Kidney epithelial cell (primary cell): ENCODE measurements around the gene MYH9. TPM values are rescaled to one million over a fixed set of nuclear protein-coding genes. Genes with fewer than 3 reads are reported as not detected.
A peak's percentile ranks its signal among the peaks of the same experiment; 100 is the strongest.

Experiments
- DNase-seq: peaks from one replicate; pipeline ENCODE4 v3.0.0-alpha.2; 2010; ENCODE audit warnings: low read depth
- H3K27me3 ChIP-seq: 2 replicates; pipeline ENCODE4 v1.6.0; 2011; ENCODE audit warnings: low read length; ENCODE audit not compliant: control insufficient read depth, insufficient read depth
- H3K36me3 ChIP-seq: 2 replicates; pipeline ENCODE4 v1.5.1; 2011; ENCODE audit warnings: low read length; ENCODE audit not compliant: control insufficient read depth, insufficient read depth
- H3K4me3 ChIP-seq: 2 replicates; pipeline ENCODE4 v1.5.1; 2011; ENCODE audit warnings: low read depth, mild to moderate bottlenecking, control low read depth, low read length
- total RNA-seq: library from RNA; depleted of rRNA; stranded (reverse); fragments of >200 nt; gene quantifications from 2 replicates; pipeline ENCODE4 v1.2.3, GENCODE V29; 2015
- TF ChIP-seq, protein P1 (sequence below): IDR thresholded peaks from 2 replicates; pipeline ENCODE4 v1.5.1; 2011; ENCODE audit warnings: mild to moderate bottlenecking, moderate library complexity, low read length, control low read depth, inconsistent platforms; ENCODE audit not compliant: insufficient read depth, poor library complexity, severe bottlenecking

The MYH9 gene
- total RNA-seq, 1 donor from 2014 or later: 1,580 TPM

DNA sequence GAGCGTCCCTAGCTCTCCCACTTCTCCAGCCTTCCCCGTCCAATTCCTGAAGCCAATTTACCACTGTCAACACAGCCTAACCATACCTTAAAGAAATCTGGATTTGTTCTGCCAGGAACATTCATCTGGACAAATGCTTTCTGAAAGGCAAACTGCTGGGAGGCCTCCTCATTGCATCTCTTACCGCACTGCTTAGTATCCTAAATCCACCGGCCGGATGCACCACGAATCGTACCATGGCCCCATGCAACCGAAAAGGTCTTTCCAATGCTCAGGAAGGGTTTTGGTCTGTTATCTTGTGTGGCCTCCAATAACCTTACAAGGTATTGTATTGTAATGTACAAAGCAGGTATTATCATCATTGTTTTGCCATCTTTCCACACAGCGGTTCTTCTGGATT, 57.6 kb downstream of the MYH9 start:
- Histone ChIP-seq H3K36me3 (peaks cover 19% of the 10 kb centered on the region), H3K27me3 (no peaks in the 10 kb centered on the region), H3K4me3 (no peak overlapping the region)
- no peak for DNase-seq
- TF ChIP-seq, protein P1, sequence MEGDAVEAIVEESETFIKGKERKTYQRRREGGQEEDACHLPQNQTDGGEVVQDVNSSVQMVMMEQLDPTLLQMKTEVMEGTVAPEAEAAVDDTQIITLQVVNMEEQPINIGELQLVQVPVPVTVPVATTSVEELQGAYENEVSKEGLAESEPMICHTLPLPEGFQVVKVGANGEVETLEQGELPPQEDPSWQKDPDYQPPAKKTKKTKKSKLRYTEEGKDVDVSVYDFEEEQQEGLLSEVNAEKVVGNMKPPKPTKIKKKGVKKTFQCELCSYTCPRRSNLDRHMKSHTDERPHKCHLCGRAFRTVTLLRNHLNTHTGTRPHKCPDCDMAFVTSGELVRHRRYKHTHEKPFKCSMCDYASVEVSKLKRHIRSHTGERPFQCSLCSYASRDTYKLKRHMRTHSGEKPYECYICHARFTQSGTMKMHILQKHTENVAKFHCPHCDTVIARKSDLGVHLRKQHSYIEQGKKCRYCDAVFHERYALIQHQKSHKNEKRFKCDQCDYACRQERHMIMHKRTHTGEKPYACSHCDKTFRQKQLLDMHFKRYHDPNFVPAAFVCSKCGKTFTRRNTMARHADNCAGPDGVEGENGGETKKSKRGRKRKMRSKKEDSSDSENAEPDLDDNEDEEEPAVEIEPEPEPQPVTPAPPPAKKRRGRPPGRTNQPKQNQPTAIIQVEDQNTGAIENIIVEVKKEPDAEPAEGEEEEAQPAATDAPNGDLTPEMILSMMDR: no peak

DNA sequence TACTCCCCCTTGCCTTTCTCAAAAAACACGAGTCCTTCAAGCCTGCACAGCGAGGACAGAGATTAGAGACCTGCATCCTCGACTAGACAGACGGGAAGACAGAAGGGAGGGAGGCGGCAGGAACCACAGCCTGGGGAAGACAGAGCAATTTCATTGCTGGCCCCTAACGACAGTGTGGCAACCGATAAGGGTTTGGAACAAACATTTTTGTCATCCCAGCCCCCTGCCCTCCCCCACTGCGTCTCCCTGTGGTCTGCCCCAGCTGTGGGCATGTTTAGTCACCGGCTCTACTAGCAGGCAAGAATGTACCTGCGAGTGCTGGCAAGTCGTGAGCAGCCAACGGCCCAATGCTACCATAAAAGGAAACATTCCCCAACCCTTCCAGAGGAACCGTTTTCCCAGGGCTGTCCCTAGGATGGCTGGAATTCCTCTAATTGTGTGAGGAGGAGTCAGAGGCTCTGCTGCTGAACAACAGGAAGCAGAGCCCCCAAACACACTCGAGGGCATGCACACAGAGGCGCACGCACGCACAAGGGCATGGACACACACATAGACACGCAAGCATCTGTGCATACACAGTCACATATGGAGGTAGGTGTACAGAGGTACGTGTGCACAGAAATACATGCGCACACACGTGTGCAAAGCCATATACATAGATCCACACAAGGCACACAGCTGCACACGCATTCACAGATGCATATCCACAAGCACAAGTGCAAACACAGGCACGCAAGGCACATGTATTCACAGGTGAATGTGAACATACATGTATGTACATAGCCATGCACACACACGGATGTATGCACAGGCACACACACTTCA, 58.3 kb downstream of the MYH9 start:
- DNase-seq: peak; percentile 99
- Histone ChIP-seq H3K27me3 (no peaks in the 10 kb centered on the region), H3K4me3 (no peak overlapping the region), H3K36me3 (peaks cover 19% of the 10 kb centered on the region)
- TF ChIP-seq, protein P1: no peak

DNA sequence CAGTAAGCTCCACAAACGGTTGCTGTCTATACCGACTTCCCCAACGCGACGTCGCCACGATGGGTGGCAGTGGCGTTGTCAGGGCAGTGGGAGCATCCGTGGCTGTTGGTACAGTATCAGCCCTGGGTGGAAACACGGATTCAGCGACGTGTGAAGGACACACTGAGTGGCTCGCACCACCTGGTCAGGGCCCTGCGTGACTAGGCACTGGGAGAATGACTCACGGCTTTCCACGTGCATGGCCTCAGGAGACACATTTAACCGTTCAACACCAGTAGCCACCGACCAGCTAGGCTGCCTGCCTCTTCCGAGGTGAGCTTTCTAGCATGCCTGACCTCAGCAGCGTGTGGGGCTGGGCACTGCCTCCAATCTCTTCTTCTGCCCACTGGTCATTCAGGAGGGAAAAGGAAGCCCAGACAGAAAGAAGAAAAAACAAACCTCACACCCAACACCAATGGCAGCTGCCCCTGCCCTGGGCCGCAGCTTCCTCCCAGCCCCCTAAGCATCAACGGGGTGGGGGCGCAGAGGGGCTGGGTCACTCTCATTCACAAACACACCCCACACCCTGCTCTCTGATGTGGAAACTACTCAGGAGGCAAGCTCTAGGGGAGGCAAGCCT, 59.0 kb downstream of the MYH9 start:
- H3K36me3 ChIP-seq: peaks cover 18% of the 10 kb centered on the region

DNA sequence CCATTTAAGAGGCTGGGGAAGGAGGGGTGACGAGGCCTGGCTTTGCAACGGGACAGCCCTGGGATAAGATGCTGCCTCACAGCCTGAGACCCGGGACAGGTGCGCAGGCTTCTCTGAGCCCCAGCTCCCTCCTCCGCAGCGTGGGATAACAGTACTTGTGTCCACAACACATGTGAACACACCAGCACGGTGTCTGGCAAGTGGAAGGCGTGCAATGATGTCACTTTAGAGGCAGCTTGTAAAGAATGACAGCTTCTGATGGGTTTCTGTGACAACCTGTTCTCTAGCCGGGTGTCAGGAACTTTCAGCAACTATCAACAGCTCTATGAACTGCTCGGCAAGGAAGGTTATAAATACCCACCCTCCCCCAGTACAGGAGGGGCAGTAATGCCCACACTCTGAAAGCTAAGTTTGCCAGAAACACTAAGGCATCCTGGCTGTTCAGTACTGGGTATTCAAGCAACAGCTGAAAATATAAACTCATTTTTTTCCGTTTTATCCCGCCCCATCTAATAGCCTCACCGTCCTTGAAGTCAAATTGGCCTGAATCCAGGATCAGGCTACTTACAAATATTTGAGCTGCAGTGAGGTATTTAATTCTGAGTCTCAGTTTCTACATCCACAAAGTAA, 59.7 kb downstream of the MYH9 start:
- Histone ChIP-seq H3K36me3 (peaks cover 24% of the 10 kb centered on the region), H3K4me3 (no peak overlapping the region), H3K27me3 (no peaks in the 10 kb centered on the region)
- TF ChIP-seq, protein P1: no peak
- DNase-seq: no peak

More for the DNA sequence above, 59.0 kb downstream of the MYH9 start:
- Histone ChIP-seq H3K4me3 (no peak overlapping the region), H3K27me3 (no peaks in the 10 kb centered on the region)
- peak; percentile 97 for DNase-seq
- TF ChIP-seq, protein P1: no peak

DNA sequence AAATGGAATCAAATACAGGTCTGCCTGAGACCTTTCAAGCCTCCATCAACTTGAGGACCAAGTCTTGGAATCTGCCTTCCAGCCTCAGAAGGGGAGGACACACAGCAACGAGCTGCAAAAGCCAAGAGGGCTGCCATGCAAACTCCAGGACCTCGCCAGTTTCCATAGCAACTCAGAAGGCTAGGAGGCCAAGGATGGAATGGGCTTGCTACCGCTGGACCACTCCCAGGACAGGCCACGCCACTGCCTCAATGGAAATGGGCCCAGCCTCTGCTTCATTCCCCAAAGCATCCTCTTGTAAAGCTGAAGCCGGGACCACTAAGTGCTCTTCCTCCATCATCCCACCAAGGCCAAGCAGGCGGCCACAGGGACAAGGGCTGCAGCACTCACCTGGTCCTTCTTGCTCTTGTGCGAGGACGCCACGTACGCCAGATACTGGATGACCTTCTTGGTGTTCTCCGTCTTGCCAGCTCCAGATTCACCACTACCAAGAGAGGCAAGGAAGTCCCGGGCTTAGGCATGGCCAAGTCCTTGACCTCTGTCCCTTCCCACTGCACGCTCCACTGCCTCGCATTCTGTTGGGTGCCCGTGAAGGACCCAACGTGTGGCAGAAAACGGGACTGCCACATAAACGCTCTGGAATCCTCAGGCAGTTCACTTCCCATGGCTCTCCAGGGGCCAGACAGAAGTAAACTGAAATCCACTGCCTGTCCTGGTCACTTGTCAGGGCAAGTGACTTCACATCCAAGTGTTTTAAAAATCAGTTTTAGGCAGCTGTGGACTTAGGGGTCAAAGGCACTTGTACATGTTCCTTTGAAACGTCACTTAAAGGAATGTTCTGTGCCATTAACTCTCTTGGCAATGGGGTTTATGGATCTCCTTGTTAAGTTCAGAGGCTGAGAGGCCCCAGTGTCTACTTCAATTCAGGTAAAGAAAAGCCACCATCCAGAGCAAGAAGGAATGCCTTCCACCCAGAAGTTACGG, 61.3 kb downstream of the MYH9 start:
- H3K36me3 ChIP-seq: peaks cover 27% of the 10 kb centered on the region
- DNase-seq: no peak
- TF ChIP-seq, protein P1: no peak
- H3K27me3 ChIP-seq: no peaks in the 10 kb centered on the region
- H3K4me3 ChIP-seq: no peak overlapping the region
